AG04449 (cell line): ENCODE measurements around the gene NDUFB6.

Source experiments
- CTCF ChIA-PET: fragments of 350-600 bp; formaldehyde crosslinking; extraction: SDS; loops from one replicate; lab custom pipeline; 2021; ENCODE audit warnings: antibody characterized with exemption; lab: Yijun Ruan, JAX
- POLR2A ChIA-PET: fragments of 400-600, 350-600 bp; formaldehyde crosslinking; extraction: SDS; loops from one replicate; lab custom pipeline; 2020; ENCODE audit warnings: antibody characterized with exemption, inconsistent platforms; lab: Yijun Ruan, JAX
- DNase-seq: peaks from one replicate; pipeline ENCODE4 v3.0.0-alpha.2; 2010; ENCODE audit warnings: low read depth, low spot score
- H3K4me3 ChIP-seq: 2 replicates; pipeline ENCODE4 v1.5.1; 2011; ENCODE audit warnings: low read depth, mild to moderate bottlenecking, control low read depth, low read length
- TF ChIP-seq, protein P1 (sequence below): IDR thresholded peaks from one replicate; pipeline ENCODE4 v1.5.1; 2011; ENCODE audit warnings: mild to moderate bottlenecking, moderate library complexity, low read length, control low read depth, inconsistent platforms; ENCODE audit not compliant: insufficient read depth; ENCODE audit errors: missing control alignments

NDUFB6 gene

DNA sequence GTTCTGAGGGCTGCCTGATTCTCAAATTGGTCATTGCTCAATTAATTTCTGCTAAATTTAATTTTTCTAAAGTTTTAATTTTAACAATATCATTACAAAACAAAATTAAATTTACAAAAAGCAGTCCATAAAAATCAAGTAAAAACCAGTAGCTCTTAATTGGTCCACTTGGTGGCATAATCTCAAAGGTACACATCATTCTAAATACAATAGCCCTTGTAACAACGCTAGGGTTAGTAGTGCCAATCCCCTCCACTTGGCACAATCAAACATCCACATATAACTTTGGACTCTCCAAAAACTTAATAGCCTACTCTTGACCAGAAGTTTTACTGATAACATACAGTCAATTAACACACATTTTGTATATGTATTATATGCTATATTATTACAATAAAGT, 1.9 kb upstream of the NDUFB6 start:
- H3K4me3 ChIP-seq = no peak overlapping the region
- ChIA-PET POLR2A (no interaction called here), CTCF (interaction anchor here (0.6 to 9.9 kb wide), 10 partner anchors 15 to 417 kb away, joined by 3 to 241 read pairs (median 14); partner anchors contain the start of gene ACO1)
- DNase-seq = no peak
- TF ChIP-seq, protein P1, sequence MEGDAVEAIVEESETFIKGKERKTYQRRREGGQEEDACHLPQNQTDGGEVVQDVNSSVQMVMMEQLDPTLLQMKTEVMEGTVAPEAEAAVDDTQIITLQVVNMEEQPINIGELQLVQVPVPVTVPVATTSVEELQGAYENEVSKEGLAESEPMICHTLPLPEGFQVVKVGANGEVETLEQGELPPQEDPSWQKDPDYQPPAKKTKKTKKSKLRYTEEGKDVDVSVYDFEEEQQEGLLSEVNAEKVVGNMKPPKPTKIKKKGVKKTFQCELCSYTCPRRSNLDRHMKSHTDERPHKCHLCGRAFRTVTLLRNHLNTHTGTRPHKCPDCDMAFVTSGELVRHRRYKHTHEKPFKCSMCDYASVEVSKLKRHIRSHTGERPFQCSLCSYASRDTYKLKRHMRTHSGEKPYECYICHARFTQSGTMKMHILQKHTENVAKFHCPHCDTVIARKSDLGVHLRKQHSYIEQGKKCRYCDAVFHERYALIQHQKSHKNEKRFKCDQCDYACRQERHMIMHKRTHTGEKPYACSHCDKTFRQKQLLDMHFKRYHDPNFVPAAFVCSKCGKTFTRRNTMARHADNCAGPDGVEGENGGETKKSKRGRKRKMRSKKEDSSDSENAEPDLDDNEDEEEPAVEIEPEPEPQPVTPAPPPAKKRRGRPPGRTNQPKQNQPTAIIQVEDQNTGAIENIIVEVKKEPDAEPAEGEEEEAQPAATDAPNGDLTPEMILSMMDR = no peak

DNA sequence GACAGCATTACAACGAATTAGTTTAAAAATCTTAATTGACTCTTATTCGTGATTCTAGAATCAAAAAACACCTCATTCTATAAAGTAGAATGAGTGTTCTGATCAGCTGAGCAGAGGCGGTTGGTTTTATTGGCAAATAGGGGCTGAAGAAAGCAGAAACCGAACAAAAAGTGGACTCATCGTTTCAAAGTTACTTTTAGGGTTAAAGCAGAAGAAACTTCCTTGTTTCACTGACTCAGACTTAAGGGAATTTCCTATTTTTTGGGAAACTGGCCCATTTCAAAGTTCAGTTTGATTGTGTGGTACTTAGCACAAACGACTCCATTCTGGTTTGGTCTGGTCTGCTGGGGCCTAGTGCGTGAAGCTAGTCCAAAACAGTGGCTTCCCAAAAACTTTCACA, 862 bp upstream of the NDUFB6 start:
- TF ChIP-seq, protein P1 = no peak
- ChIA-PET CTCF (interaction anchor here (0.8 to 9.9 kb wide), 11 partner anchors 7 to 397 kb away, joined by 3 to 241 read pairs (median 24); partner anchors contain the start of gene ACO1), POLR2A (no interaction called here)
- H3K4me3 ChIP-seq = no peak overlapping the region
- DNase-seq = no peak

DNA sequence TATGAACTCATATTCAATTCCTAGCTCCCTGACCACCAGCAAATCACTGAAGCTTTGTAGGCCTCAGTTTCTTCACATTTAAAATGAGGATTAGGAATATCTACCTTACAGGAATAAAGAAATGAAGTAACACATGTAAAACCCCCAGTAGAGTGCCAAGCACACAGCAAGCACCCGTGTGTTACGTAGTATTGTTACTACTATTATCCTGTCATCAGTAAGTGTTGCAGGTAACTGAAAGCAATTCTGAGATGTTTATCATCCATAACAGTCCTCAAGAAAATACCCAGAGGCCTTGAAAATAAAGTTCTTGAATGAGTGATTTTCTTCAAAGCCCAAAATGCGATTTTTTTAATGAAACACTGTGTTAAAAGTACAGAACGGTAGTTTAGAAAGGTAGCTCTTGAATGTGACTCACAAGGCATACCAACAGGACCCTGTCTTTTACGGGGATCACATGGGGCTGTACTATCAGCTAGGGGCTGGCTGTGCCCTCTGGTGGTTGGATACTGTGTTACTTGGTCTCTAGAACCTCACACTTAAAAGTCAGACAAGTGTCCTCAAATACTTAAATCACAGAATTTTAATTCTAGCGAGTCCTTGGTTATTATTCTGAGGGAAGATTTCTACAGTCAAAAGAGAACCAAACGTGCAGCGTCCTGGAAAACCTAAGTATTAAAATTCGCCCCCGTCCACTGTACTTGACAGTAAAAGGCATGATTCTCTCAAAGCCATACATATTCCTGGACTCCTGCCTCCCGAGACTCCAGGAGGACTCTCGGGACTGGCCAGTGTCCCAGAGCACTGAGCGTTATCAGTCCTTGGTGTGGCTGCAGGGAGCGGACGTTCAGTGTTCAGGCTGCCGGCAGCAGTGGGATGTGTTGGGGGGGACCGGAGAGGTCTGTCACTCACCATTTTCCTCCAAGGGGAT, 725 bp downstream of the NDUFB6 start:
- H3K4me3 ChIP-seq = peak overlapping the region; percentile 98
- CTCF ChIA-PET = interaction anchor here (0.7 to 4.0 kb wide), 30 partner anchors 8 to 401 kb away, joined by 3 to 241 read pairs (median 4); partner anchors contain the start of genes ACO1 and RIGI
- TF ChIP-seq, protein P1 = peak; percentile 75
- DNase-seq = no peak
- POLR2A ChIA-PET = interaction anchor here (1.0 to 1.7 kb wide), 4 partner anchors 8 to 193 kb away, joined by 3 to 9 read pairs (median 6); partner anchors contain the start of gene ACO1

DNA sequence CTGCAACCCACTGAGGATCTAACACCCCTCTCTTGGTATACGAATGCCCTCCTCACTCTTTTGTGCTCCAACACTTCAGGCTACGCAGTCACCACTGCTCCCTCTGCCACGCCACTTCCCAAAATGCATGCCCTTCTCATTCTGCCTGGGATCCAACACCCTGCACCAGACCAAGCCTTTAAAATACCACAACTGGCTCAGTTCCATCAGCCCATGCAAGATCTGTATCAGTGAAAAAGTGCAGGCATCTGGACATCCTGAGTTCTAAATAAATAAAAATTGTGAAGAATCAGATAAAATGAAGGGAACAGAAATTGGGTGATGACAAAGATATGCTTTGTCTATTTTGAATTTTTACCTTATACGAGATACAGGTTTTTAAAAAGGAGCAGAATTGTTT, 2.7 kb downstream of the NDUFB6 start:
- H3K4me3 ChIP-seq = no peak overlapping the region
- POLR2A ChIA-PET = no interaction called here
- TF ChIP-seq, protein P1 = no peak
- no peak for DNase-seq
- CTCF ChIA-PET = no interaction called here

DNA sequence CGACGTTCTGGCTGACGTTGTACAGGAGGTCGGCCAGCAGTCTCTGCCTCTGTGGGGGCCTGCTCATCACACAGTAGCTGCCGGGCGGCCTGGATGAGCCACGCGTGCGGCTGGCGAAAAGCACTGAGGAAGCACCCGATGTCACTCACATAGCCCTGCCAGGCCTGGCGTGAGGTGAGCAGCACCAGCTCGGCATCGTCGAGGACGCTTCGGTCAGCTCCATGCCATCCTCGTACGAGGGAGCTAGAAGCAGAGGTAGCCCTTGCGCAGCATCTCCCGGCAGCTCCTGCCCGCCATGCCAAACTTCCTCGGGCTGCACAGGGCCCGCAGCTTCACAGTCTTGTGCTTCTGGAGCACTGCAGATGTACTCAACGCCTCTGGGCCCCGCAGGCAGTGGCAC, 6.2 kb downstream of the NDUFB6 start:
- CTCF ChIA-PET = interaction anchor here (0.7 to 9.2 kb wide), 8 partner anchors 13 to 401 kb away, joined by 3 to 91 read pairs (median 3); no protein-coding TSS in a partner anchor
- no peak overlapping the region for H3K4me3 ChIP-seq
- no peak for DNase-seq
- POLR2A ChIA-PET = interaction anchor here (0.6 kb wide), 1 partner anchor 9 kb away, joined by 3 read pairs; no protein-coding TSS in a partner anchor
- TF ChIP-seq, protein P1 = no peak

DNA sequence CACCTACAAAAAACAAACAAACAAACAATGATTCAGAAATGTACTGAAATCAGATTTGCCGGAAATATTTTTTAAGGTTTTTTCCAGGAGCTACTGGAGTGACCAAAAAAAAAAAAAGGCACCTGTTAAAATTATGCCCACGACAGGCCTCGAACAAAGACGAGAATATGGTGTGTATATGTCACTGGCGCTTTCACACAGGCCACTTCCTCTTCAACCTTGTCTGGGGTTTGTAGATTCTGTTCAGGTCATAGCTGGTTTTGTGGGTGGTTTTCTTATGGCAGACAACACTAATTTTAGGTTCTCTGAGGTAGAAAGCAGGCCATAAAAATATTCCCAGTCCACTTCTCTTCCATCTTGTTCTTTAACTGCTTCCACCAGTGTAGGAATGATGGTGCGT, 7.0 kb downstream of the NDUFB6 start:
- H3K4me3 ChIP-seq = no peak overlapping the region
- no peak for DNase-seq
- TF ChIP-seq, protein P1 = no peak
- CTCF ChIA-PET = interaction anchor here (0.6 to 9.2 kb wide), 5 partner anchors 12 to 188 kb away, joined by 3 to 91 read pairs (median 6); no protein-coding TSS in a partner anchor
- POLR2A ChIA-PET = no interaction called here
